Astrocyte (in vitro differentiated cells and primary cell): ENCODE results near the gene NET1.

ENCODE experiments used
- EZH2 ChIP-seq: IDR thresholded peaks from 2 replicates; pipeline ENCODE4 v1.6.1; 2012; ENCODE audit warnings: mild to moderate bottlenecking, low read length, inconsistent platforms; ENCODE audit not compliant: insufficient read depth
- TF ChIP-seq, protein P1 (sequence below): IDR thresholded peaks from 2 replicates; pipeline ENCODE4 v1.5.1; 2011; ENCODE audit warnings: low read depth, mild to moderate bottlenecking, inconsistent platforms, low read length, moderate library complexity; ENCODE audit not compliant: insufficient read depth

DNA sequence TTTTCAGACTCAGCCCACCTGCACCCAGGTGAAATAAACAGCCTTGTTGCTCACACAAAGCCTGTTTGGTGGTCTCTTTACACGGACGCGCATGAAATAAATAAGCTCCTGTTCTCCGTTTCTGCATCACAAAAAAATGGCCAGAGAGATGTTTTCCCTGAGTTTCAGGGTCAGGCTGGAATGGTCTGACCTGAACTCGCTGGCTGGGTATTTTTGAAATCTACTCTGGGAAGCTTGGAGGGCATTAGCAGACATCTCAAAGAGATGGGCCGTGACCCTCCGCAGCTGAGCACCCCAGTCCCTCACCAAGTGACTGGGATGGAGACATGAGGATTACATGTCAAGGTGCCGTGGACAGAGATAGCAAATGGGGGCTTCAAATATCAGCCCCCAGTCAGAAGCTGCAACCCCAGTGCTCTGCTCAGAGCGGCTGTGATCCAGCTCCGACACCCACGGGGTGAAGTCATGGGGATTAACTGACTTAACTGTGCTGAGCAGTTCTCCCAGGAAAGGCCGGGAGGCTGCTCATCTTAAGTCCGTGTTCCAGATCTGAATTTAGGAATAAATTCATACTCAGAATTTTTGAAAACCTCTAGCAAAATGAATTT lies 64.7 kb downstream of the NET1 start:
- TF ChIP-seq, protein P1, sequence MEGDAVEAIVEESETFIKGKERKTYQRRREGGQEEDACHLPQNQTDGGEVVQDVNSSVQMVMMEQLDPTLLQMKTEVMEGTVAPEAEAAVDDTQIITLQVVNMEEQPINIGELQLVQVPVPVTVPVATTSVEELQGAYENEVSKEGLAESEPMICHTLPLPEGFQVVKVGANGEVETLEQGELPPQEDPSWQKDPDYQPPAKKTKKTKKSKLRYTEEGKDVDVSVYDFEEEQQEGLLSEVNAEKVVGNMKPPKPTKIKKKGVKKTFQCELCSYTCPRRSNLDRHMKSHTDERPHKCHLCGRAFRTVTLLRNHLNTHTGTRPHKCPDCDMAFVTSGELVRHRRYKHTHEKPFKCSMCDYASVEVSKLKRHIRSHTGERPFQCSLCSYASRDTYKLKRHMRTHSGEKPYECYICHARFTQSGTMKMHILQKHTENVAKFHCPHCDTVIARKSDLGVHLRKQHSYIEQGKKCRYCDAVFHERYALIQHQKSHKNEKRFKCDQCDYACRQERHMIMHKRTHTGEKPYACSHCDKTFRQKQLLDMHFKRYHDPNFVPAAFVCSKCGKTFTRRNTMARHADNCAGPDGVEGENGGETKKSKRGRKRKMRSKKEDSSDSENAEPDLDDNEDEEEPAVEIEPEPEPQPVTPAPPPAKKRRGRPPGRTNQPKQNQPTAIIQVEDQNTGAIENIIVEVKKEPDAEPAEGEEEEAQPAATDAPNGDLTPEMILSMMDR = no peak
- no peak for TF ChIP-seq EZH2
